NB4 (cell line): ENCODE results near the gene SEPSECS.

Source experiments
- DNase-seq: peaks from one replicate; pipeline ENCODE4 v3.0.0; 2010; ENCODE audit warnings: low read depth
- H3K4me3 ChIP-seq: one replicate; pipeline ENCODE4 v1.5.1; 2011; ENCODE audit warnings: mild to moderate bottlenecking, low read depth, low read length, moderate library complexity
- CTCF ChIP-seq: IDR thresholded peaks from one replicate; pipeline ENCODE4 v1.5.1; 2012; ENCODE audit warnings: low read depth, low read length
- MYC ChIP-seq: IDR thresholded peaks from 2 replicates; pipeline ENCODE4 v1.6.1; 2011; ENCODE audit warnings: low read depth, low read length
- POLR2A ChIP-seq: IDR thresholded peaks from 2 replicates; pipeline ENCODE4 v1.6.1; 2011; ENCODE audit warnings: mild to moderate bottlenecking; ENCODE audit not compliant: insufficient read length; ENCODE audit errors: extremely low read depth
- TF ChIP-seq, protein P1 (sequence below): IDR thresholded peaks from 2 replicates; pipeline ENCODE4 v1.6.1; 2011; ENCODE audit warnings: low read depth, low read length

The SEPSECS gene

GRCh38 chr4:25123236-25123635 is 37.0 kb downstream of the SEPSECS start:
- no peak overlapping the region for H3K4me3 ChIP-seq
- no peak for DNase-seq
- TF ChIP-seq CTCF (no peak), POLR2A (no peak), MYC (no peak)
- TF ChIP-seq, protein P1, sequence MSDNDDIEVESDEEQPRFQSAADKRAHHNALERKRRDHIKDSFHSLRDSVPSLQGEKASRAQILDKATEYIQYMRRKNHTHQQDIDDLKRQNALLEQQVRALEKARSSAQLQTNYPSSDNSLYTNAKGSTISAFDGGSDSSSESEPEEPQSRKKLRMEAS, result no peak

DNA sequence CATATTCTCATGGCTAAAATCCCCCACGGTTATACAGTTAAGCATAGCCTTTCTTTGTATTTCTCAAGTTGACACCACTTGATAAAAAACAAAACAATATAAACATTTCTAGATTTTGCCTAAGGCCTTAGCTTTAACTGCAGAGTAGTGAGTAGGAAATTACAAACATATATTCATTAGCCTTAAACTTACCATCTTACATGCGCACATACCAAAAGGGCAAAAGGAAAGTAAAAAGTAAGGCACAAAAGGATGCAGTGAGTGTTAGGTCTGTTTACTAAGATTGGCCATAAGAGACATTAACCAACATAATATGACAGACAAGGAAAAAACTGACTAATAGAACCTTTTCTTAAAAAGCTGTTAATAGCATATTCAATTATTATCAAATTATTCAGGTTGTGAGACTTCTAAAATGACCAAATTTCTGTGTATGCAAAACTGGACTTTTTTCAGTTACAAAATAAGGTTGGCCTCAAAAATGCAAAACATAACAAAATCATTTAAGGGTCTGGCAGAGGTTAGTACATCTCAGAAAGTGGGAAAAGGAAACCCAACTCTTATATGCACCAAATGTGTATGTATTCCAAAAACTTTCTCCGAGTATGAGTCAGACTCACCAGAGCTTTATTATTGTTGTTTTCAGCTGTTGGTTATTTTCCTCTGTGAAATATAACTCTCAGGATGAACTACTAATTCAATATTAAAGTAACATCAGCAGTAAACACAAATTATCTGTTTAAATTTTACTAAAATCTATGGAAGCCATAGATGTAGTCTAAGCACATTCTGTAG is 39.9 kb downstream of the SEPSECS start:
- TF ChIP-seq, protein P1, result no peak
- TF ChIP-seq CTCF (no peak), MYC (no peak), POLR2A (no peak)

GRCh38 chr4:25117716-25118472 is 42.4 kb downstream of the SEPSECS start:
- no peak for DNase-seq
- no peak overlapping the region for H3K4me3 ChIP-seq
- TF ChIP-seq, protein P1, result no peak
- no peak for TF ChIP-seq POLR2A
- no peak for TF ChIP-seq CTCF
- no peak for TF ChIP-seq MYC

More for the DNA sequence above, 39.9 kb downstream of the SEPSECS start:
- H3K4me3 ChIP-seq, result no peak overlapping the region
- no peak for DNase-seq

DNA sequence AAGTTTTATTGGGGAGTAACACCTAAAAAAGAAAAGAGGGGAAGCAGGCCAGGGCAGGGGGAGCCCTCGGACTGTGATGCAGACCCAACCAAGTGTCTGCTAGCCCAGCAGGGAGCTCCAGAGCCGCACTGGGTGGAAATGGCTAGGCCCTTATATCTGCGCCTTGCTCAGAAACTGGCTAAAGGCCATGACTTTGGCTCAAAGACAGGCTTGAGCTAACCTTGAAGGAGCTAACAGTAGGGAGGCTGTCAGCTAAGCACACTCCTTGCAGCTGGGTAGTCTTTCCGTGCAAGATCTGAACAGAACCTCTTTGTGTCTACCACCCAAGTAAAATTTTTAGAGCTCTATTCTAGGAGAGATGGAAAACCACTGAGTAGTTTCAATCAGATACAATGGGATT is 43.0 kb downstream of the SEPSECS start:
- DNase-seq, result no peak
- no peak overlapping the region for H3K4me3 ChIP-seq
- no peak for TF ChIP-seq CTCF
- no peak for TF ChIP-seq POLR2A
- TF ChIP-seq, protein P1, result no peak
- TF ChIP-seq MYC, result no peak

- no peak for DNase-seq
Measured at GRCh38 chr4:25113915-25114904, 46.0 kb downstream of the SEPSECS start.

More at GRCh38 chr4:25113915-25114904, 46.0 kb downstream of the SEPSECS start:
- no peak overlapping the region for H3K4me3 ChIP-seq
- TF ChIP-seq, protein P1, result no peak
- no peak for TF ChIP-seq MYC
